Myometrial cell (primary cell): ENCODE results near the gene ARHGAP32. TPM values are rescaled to one million over a fixed set of nuclear protein-coding genes. Genes with fewer than 3 reads are reported as not detected.

Experiments used
- total RNA-seq: library from RNA; depleted of rRNA; stranded (reverse); fragments of >200 nt; gene quantifications from 2 replicates; pipeline ENCODE4 v1.2.3, GENCODE V29; 2015

The ARHGAP32 gene
- total RNA-seq: 2.6 and 4.8 TPM in 2 replicates

DNA sequence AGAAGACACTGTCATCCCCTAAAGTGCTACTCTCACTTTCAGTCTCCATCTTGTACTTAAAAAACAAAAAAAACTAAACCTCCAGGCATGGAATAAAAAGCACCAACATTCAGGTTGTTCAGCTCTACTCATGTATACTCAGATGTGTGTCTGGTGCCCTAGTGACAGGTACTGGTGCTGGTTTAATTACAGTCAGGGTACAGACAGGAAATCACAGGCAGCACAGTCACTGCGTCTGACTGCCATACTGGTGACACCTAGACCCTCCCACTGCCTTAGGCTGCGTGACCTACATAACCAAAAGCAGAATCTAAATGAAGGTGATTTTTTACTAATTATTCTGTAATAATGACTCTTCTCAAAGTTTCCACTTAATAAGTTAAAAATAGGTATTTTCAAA is at the start of gene ARHGAP32:
TSS of gene ARHGAP32 (minus strand) at position 176 of the 400 bp plus-strand sequence. CDS start at position 49, 127 bp downstream.

DNA sequence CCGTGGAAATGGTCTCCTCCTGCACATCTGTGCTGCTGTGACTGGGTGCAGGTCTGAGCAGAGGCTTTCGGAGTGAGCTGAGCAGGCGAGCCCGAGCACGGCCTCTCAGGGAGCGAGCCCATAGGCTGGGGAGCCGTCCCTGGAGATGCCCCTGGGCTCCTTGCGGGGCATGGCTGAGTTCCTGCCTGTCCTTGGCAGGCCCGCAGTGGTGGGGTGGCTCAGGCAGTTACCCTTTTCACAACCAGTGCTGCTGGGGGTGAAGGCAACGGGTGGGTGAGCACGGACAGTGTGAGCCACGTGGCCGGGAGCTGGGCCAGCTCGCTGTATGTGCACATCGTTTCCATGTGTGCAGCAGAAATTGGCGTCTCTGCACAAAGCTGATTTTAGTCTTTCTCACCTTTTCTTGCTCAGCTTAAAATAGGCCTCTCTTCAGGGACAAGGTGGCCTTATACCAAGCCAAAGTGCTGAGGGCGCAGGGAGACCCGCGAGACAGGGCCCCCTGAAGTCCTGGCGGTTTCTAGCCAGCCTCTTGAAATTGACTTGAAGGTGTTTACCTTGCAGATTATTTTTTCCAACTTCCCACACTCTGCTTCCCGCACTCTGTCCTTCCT is 249.2 kb downstream of the ARHGAP32 start, which contains the start of gene TP53AIP1:
TSS of gene TP53AIP1 (minus strand) at position 55 of the 611 bp plus-strand sequence. CDS start 5,053 bp downstream, outside the sequence.

Other genes with a start within 250 kb of the ARHGAP32 start
- gene TP53AIP1, start 249.5 kb downstream of the ARHGAP32 start, total RNA-seq: not detected in 2 replicates
- gene BARX2, start 183.5 kb upstream of the ARHGAP32 start, total RNA-seq: not detected in 2 replicates